WTC11 (cell line): ENCODE results near the gene PRKCQ. TPM values are rescaled to one million over a fixed set of nuclear protein-coding genes. Genes with fewer than 3 reads are reported as not detected.

Experiments used
- ATAC-seq: fragments of 200-7000 bp; cut with Tn5 transposase; 2 replicates; pipeline ENCODE4 v1.10.0; 2021; ENCODE audit warnings: mild to moderate bottlenecking, moderate library complexity
- CTCF ChIA-PET: fragments of 300-600 bp; sonication (Branson Sonifier 250); formaldehyde crosslinking; loops from one replicate; lab custom pipeline; 2021; ENCODE audit warnings: antibody characterized with exemption; lab: Charles Lee
- POLR2A ChIA-PET: fragments of 350-600 bp; sonication (Branson Sonifier 250); formaldehyde crosslinking; loops from one replicate; lab custom pipeline; 2021; ENCODE audit warnings: antibody characterized with exemption; lab: Charles Lee
- DNase-seq: peaks from one replicate; pipeline ENCODE4 v3.0.0; 2021; ENCODE audit warnings: low spot score
- H3K27ac Mint-ChIP-seq: 2 replicates; pipeline ENCODE4 v1.8.0; 2021; ENCODE audit warnings: mixed read lengths
- H3K27me3 Mint-ChIP-seq: 2 replicates; pipeline ENCODE4 v1.8.0; 2021; ENCODE audit warnings: low read depth, mild to moderate bottlenecking, moderate library complexity, mixed read lengths
- H3K36me3 Mint-ChIP-seq: 2 replicates; pipeline ENCODE4 v1.8.0; 2021; ENCODE audit warnings: mixed read lengths
- H3K4me1 Mint-ChIP-seq: 2 replicates; pipeline ENCODE4 v1.8.0; 2022; ENCODE audit warnings: mixed read lengths
- H3K4me3 Mint-ChIP-seq: 2 replicates; pipeline ENCODE4 v1.8.0; 2021; ENCODE audit warnings: mild to moderate bottlenecking, moderate library complexity, mixed read lengths
- H3K9me3 Mint-ChIP-seq: 2 replicates; pipeline ENCODE4 v1.8.0; 2021; ENCODE audit warnings: mixed read lengths
- AR ChIP-seq: fragments of 250-450 bp; sonication (Bioruptor Pico); IDR thresholded peaks from 2 replicates; pipeline ENCODE4 v1.9.0; 2021; ENCODE audit warnings: mild to moderate bottlenecking
- ATF3 ChIP-seq: sonication (generic); formaldehyde crosslinking; conservative IDR thresholded peaks from 2 replicates; pipeline ENCODE4 v1.8.1; 2022; ENCODE audit warnings: mild to moderate bottlenecking, missing genetic modification reagents
- ATF6 ChIP-seq: sonication (generic); formaldehyde crosslinking; IDR thresholded peaks from 2 replicates; pipeline ENCODE4 v1.8.1; 2023; ENCODE audit warnings: mild to moderate bottlenecking, missing genetic modification reagents
- E2F4 ChIP-seq: sonication (generic); formaldehyde crosslinking; IDR thresholded peaks from 2 replicates; pipeline ENCODE4 v1.8.1; 2022; ENCODE audit warnings: low read depth, mild to moderate bottlenecking, moderate library complexity, missing genetic modification reagents, borderline replicate concordance
- FOXK1 ChIP-seq: sonication (generic); formaldehyde crosslinking; IDR thresholded peaks from 2 replicates; pipeline ENCODE4 v1.8.0; 2022; ENCODE audit warnings: mild to moderate bottlenecking, moderate library complexity, missing genetic modification reagents
- FOXP1 ChIP-seq: sonication (generic); formaldehyde crosslinking; IDR thresholded peaks from 2 replicates; pipeline ENCODE4 v1.8.0; 2022; ENCODE audit warnings: missing genetic modification reagents, mild to moderate bottlenecking, moderate library complexity, borderline replicate concordance
- GABPB1 ChIP-seq: sonication (generic); formaldehyde crosslinking; IDR thresholded peaks from 2 replicates; pipeline ENCODE4 v1.8.1; 2023; ENCODE audit warnings: mild to moderate bottlenecking, missing genetic modification reagents
- GTF2I ChIP-seq: fragments of 250-450 bp; sonication (Bioruptor Pico); conservative IDR thresholded peaks from 2 replicates; pipeline ENCODE4 v1.4.0; 2021; ENCODE audit warnings: mild to moderate bottlenecking
- SMAD3 ChIP-seq: sonication (generic); formaldehyde crosslinking; IDR thresholded peaks from 2 replicates; pipeline ENCODE4 v1.8.0; 2022; ENCODE audit warnings: missing genetic modification reagents, mild to moderate bottlenecking, borderline replicate concordance
- SMAD4 ChIP-seq: sonication (generic); formaldehyde crosslinking; IDR thresholded peaks from 2 replicates; pipeline ENCODE4 v1.8.0; 2022; ENCODE audit warnings: mild to moderate bottlenecking, missing genetic modification reagents
- SOX15 ChIP-seq: fragments of 250-450 bp; sonication (Bioruptor Pico); IDR thresholded peaks from 2 replicates; pipeline ENCODE4 v1.9.0; 2021; ENCODE audit warnings: mild to moderate bottlenecking
- SP1 ChIP-seq: sonication (generic); formaldehyde crosslinking; conservative IDR thresholded peaks from 2 replicates; pipeline ENCODE4 v1.8.1; 2022; ENCODE audit warnings: missing genetic modification reagents
- TCF7 ChIP-seq: sonication (generic); formaldehyde crosslinking; IDR thresholded peaks from 2 replicates; pipeline ENCODE4 v1.8.0; 2022; ENCODE audit warnings: mild to moderate bottlenecking, low read depth, missing genetic modification reagents, moderate library complexity
- TP53 ChIP-seq: sonication (generic); formaldehyde crosslinking; IDR thresholded peaks from 2 replicates; pipeline ENCODE4 v1.8.1; 2023; ENCODE audit warnings: mild to moderate bottlenecking, missing genetic modification reagents
- ZBTB43 ChIP-seq: sonication (generic); formaldehyde crosslinking; IDR thresholded peaks from 2 replicates; pipeline ENCODE4 v1.8.1; 2023; ENCODE audit warnings: mild to moderate bottlenecking, missing genetic modification reagents
- ZNF219 ChIP-seq: sonication (generic); formaldehyde crosslinking; IDR thresholded peaks from 2 replicates; pipeline ENCODE4 v1.8.0; 2023; ENCODE audit warnings: missing genetic modification reagents, mild to moderate bottlenecking, borderline replicate concordance
- ZNF317 ChIP-seq: sonication (generic); formaldehyde crosslinking; IDR thresholded peaks from 2 replicates; pipeline ENCODE4 v1.8.1; 2023; ENCODE audit warnings: low read depth, mild to moderate bottlenecking, moderate library complexity, missing genetic modification reagents, borderline replicate concordance
- ZNF423 ChIP-seq: fragments of 250-450 bp; sonication (Bioruptor Pico); IDR thresholded peaks from 2 replicates; pipeline ENCODE4 v2.1.2; 2022; ENCODE audit warnings: mild to moderate bottlenecking, moderate library complexity
- ZNF671 ChIP-seq: fragments of 250-450 bp; sonication (Bioruptor Pico); IDR thresholded peaks from 2 replicates; pipeline ENCODE4 v1.8.0; 2021; ENCODE audit warnings: mild to moderate bottlenecking
- total RNA-seq: library from RNA; stranded (reverse); gene quantifications from 3 replicates; pipeline ENCODE4 v1.2.3, GENCODE V29; 2021
- TF ChIP-seq, protein P1 (sequence below): fragments of 250-450 bp; sonication (Bioruptor Pico); IDR thresholded peaks from 2 replicates; pipeline ENCODE4 v2.1.2; 2022; ENCODE audit warnings: mild to moderate bottlenecking, moderate library complexity

Gene PRKCQ
- total RNA-seq, 1 experiment from 2014 or later: 8.7 TPM

DNA sequence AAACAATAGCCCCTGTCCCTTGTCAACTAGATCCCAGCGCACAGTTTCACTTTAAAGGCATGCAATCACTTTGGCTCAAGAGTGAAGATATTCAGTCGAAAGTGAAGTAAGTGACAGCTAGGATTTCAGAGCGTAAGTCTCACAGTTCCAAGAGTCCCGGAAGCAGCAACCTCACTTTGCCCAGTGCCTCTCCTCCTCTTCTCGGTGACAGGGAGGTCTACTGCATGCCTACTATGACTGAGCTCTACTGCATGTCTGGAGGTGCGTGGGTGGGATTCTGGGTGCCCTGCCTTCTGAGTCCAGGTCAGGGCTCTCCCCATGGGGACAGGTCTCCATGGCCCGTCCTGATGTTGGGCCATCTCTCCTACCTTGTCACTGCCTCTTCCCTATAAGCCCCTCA, 17.0 kb downstream of the PRKCQ start:
- DNase-seq (no peak), ATAC-seq (no peak)
- H3K4me1 Mint-ChIP-seq: peaks cover 21% of the 10 kb centered on the region
- H3K27me3 Mint-ChIP-seq: no peaks in the 10 kb centered on the region
- H3K4me3 Mint-ChIP-seq: no peak overlapping the region
- ChIA-PET POLR2A (no interaction called here), CTCF (interaction anchor here (1.0 to 1.5 kb wide), 3 partner anchors 17 to 105 kb away, joined by 3 to 6 read pairs (median 4); partner anchors contain the start of gene PRKCQ)
- no peaks in the 10 kb centered on the region for H3K36me3 Mint-ChIP-seq
- H3K27ac Mint-ChIP-seq: no peak overlapping the region
- no peaks in the 10 kb centered on the region for H3K9me3 Mint-ChIP-seq
- TF ChIP-seq SP1 (CRISPR knock-in tag) (no peak), ZNF423 (no peak), TP53 (CRISPR knock-in tag) (no peak), ZNF671 (CRISPR knock-in tag) (no peak), TCF7 (CRISPR knock-in tag) (no peak), ZNF317 (CRISPR knock-in tag) (no peak), GTF2I (CRISPR knock-in tag) (no peak), E2F4 (CRISPR knock-in tag) (no peak), ZNF219 (no peak), SMAD3 (no peak), AR (CRISPR knock-in tag) (no peak), ATF6 (CRISPR knock-in tag) (no peak), ATF3 (CRISPR knock-in tag) (no peak), SMAD4 (CRISPR knock-in tag) (no peak), FOXP1 (no peak), GABPB1 (no peak)
- TF ChIP-seq, protein P1, sequence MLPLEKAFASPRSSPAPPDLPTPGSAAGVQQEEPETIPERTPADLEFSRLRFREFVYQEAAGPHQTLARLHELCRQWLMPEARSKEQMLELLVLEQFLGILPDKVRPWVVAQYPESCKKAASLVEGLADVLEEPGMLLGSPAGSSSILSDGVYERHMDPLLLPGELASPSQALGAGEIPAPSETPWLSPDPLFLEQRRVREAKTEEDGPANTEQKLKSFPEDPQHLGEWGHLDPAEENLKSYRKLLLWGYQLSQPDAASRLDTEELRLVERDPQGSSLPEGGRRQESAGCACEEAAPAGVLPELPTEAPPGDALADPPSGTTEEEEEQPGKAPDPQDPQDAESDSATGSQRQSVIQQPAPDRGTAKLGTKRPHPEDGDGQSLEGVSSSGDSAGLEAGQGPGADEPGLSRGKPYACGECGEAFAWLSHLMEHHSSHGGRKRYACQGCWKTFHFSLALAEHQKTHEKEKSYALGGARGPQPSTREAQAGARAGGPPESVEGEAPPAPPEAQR (CRISPR knock-in tag): no peak

DNA sequence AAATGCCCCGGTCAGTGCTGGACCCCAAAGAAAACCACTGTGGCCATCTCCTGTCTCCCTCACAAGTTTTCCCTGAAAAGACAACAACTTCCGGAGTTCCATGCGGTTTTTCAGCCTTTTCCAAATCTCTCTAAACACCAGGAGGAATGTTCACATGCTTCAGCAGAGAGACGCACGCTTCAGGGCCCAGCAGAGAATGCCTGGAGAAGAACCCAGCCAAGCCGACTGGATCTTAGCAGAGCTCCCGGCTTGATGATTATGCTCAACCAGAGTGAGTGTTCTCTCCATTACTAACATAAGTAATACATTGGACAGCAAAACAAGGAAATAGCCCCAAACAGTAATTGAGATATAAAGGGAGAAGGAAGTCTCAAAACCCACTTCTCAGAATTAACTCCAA, 17.9 kb downstream of the PRKCQ start:
- no peak for DNase-seq
- Mint-ChIP-seq H3K4me1 (peaks cover 21% of the 10 kb centered on the region), H3K9me3 (no peaks in the 10 kb centered on the region), H3K36me3 (no peaks in the 10 kb centered on the region), H3K27me3 (no peaks in the 10 kb centered on the region), H3K27ac (no peak overlapping the region; the same call in 1 of the 2 replicates), H3K4me3 (no peak overlapping the region)
- ChIA-PET CTCF (no interaction called here), POLR2A (no interaction called here)
- no peak for ATAC-seq
- no peak for TF ChIP-seq ZNF671 (CRISPR knock-in tag)
- no peak for TF ChIP-seq FOXK1
- no peak for TF ChIP-seq SMAD4 (CRISPR knock-in tag)
- no peak for TF ChIP-seq ZBTB43 (CRISPR knock-in tag)
- TF ChIP-seq SOX15: no peak
- TF ChIP-seq E2F4 (CRISPR knock-in tag): no peak
